KG1 (cell line): Measurements from ENCODE around the gene SORCS1.

Experiments
- DNase-seq: peaks from one replicate; lab custom pipeline; 2025; lab: John Stamatoyannopoulos, UW

SORCS1 gene

GRCh38 chr10:107104026-107104652 is 60.4 kb downstream of the SORCS1 start:
- no peak for DNase-seq

- no peak for DNase-seq
Measured at GRCh38 chr10:107103174-107104025, 61.1 kb downstream of the SORCS1 start.

- DNase-seq = no peak
Measured at GRCh38 chr10:107098326-107098725, 66.2 kb downstream of the SORCS1 start.

- no peak for DNase-seq
Measured at GRCh38 chr10:107094824-107095522, 69.5 kb downstream of the SORCS1 start.

GRCh38 chr10:107092321-107092720 is 72.2 kb downstream of the SORCS1 start:
- no peak for DNase-seq

GRCh38 chr10:107091126-107091525 is 73.4 kb downstream of the SORCS1 start:
- DNase-seq = no peak

GRCh38 chr10:107085665-107086525 is 78.6 kb downstream of the SORCS1 start:
- DNase-seq = no peak

- DNase-seq = no peak
Measured at GRCh38 chr10:107083388-107084009, 81.0 kb downstream of the SORCS1 start.

GRCh38 chr10:107081644-107082043 is 82.9 kb downstream of the SORCS1 start:
- no peak for DNase-seq

GRCh38 chr10:107075117-107075516 is 89.4 kb downstream of the SORCS1 start:
- no peak for DNase-seq

- DNase-seq = no peak
Measured at GRCh38 chr10:107072786-107073185, 91.7 kb downstream of the SORCS1 start.

- DNase-seq = no peak
Measured at GRCh38 chr10:107072028-107072427, 92.5 kb downstream of the SORCS1 start.

GRCh38 chr10:107071301-107071700 is 93.2 kb downstream of the SORCS1 start:
- DNase-seq = no peak

- no peak for DNase-seq
Measured at GRCh38 chr10:107067843-107068242, 96.7 kb downstream of the SORCS1 start.

- DNase-seq = no peak
Measured at GRCh38 chr10:107064075-107064474, 100.4 kb downstream of the SORCS1 start.

GRCh38 chr10:107059872-107060271 is 104.6 kb downstream of the SORCS1 start:
- DNase-seq = no peak

- no peak for DNase-seq
Measured at GRCh38 chr10:107059068-107059804, 105.3 kb downstream of the SORCS1 start.

- no peak for DNase-seq
Measured at GRCh38 chr10:107058331-107058730, 106.2 kb downstream of the SORCS1 start.

GRCh38 chr10:107056182-107056581 is 108.3 kb downstream of the SORCS1 start:
- no peak for DNase-seq

GRCh38 chr10:107054469-107055156 is 109.9 kb downstream of the SORCS1 start:
- DNase-seq = no peak
